Psoas muscle (tissue), 8 donors: ENCODE results near the gene HHIPL1. TPM values are rescaled to one million over a fixed set of nuclear protein-coding genes. Genes with fewer than 3 reads are reported as not detected.

ENCODE experiments used
- ATAC-seq, 4 donors: fragments of 200-7000 bp; cut with Tn5 transposase; one replicate each; pipeline ENCODE4 v1.9.1; 2020; ENCODE audit warnings: moderate library complexity in 3 of 4, mild to moderate bottlenecking in 2 of 4
- DNase-seq, 2 donors: peaks; one replicate each; pipeline ENCODE4 v3.0.0-alpha.2; 2020
- H3K27ac ChIP-seq: fragments of 200-600 bp; one replicate; pipeline ENCODE4 v1.8.0; 2022
- H3K27me3 ChIP-seq, 3 donors: fragments of 200-600 bp in 1 of 3; one replicate each; pipeline versions ENCODE4 v1.6.1 to v1.8.0; 2013 to 2022; ENCODE audit warnings: low read length in 2 of 3, mild to moderate bottlenecking in 2 of 3, moderate library complexity in 1 of 3; ENCODE audit not compliant: insufficient read depth in 3 of 3
- H3K36me3 ChIP-seq, 2 donors: fragments of 200-600 bp in 1 of 2; one replicate each; pipeline versions ENCODE4 v1.6.1 to v1.8.0; 2013 to 2022; ENCODE audit warnings: low read depth in 1 of 2, mild to moderate bottlenecking in 1 of 2, moderate library complexity in 1 of 2; ENCODE audit not compliant: insufficient read depth in 1 of 2
- H3K4me1 ChIP-seq: fragments of 200-600 bp; one replicate; pipeline ENCODE4 v1.8.0; 2022
- H3K4me3 ChIP-seq: fragments of 200-600 bp; one replicate; pipeline ENCODE4 v1.8.0; 2022; ENCODE audit warnings: mild to moderate bottlenecking
- H3K9me3 ChIP-seq: fragments of 200-600 bp; one replicate; pipeline ENCODE4 v1.8.0; 2022
- whole genome bisulfite sequencing, 3 donors: extraction: QIAGEN DNeasy Blood & Tissue Kit; methylation state at CpG; one replicate each; pipeline versions ENCODE4 v1.1.6 to v1.1.7; 2013; 5-methylcytosine and 5-hydroxymethylcytosine counted together
- intact Hi-C, 2 donors: fragments of 100-400 bp; cut with DNase I; formaldehyde crosslinking; loops; one replicate each; pipeline versions ENCODE4 v1.11.0 to v1.14.2; 2022
- polyA plus RNA-seq, 3 donors: library from polyadenylated mRNA; stranded (reverse); fragments of 200-250 nt; gene quantifications; one replicate each; pipeline ENCODE4 v1.2.3, GENCODE V29; 2013
- total RNA-seq, 4 donors: library from RNA; stranded (reverse); fragmentation: NEBNext Ultra II Directional in 2 of 4; extraction: Animal tissue kit (Norgen Biotek cat#: 25700) in 2 of 4; gene quantifications; one replicate each; pipeline versions ENCODE4 v1.2.1 to v1.2.4, GENCODE V29; 2021 to 2023
- TF ChIP-seq, protein P1 (sequence below): fragments of 200-600 bp; IDR thresholded peaks from one replicate; pipeline ENCODE4 v1.8.0; 2022; ENCODE audit warnings: antibody characterized with exemption
- donor health status: healthy with polysubstance abuse.
- donor health status: DM: no; HTN: no; CAD: no; lungs with moderate emphysema.
- donor health status: Bipolar disorder and iron deficiency.
- donor health status: healthy.
- donor health status: DM: yes; HTN: yes; CAD: no.
- donor health status: DM: no; HTN: no; CAD: no.
- donor health status: DM: no; HTN: no; CAD: no.
- donor health status: DM: yes; HTN: yes; CAD: no.

Gene HHIPL1
- total and polyA plus RNA-seq, 7 donors: 0.12 to 0.86 (median 0.32) TPM

DNA sequence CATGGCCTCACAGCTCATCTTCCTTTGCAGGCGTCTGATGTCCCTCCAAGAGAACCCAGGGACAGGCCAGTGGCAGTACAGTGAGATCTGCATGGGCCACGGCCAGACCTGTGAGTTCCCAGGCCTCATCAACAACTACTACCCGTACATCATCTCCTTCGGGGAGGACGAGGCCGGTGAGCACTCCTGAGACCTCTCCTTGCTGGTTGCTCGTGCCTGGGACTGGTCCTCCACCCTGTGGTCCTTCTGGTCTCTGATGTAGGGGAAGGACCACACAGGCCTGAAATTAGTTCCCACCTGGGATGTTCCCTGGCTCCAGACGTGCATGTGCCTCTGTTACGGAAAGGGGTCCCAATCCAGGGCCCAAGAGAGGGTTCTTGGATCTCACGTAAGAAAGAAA is 17.9 kb downstream of the HHIPL1 start:
- ATAC-seq (no peak), DNase-seq (peak in 1 of 2 donors; percentile 15)
- no peaks in the 10 kb centered on the region for H3K36me3 ChIP-seq
- intact Hi-C loops: no loop called here
- WGBS, 3 donors: 84 to 93% (median 90%) methylated on average over 10 of the region's 10 CpGs
- H3K4me1 ChIP-seq: no peaks in the 10 kb centered on the region
- H3K4me3 ChIP-seq: no peak overlapping the region
- peaks cover 0 to 35% (median 10%) of the 10 kb centered on the region in 3 donors for H3K27me3 ChIP-seq
- TF ChIP-seq, protein P1, sequence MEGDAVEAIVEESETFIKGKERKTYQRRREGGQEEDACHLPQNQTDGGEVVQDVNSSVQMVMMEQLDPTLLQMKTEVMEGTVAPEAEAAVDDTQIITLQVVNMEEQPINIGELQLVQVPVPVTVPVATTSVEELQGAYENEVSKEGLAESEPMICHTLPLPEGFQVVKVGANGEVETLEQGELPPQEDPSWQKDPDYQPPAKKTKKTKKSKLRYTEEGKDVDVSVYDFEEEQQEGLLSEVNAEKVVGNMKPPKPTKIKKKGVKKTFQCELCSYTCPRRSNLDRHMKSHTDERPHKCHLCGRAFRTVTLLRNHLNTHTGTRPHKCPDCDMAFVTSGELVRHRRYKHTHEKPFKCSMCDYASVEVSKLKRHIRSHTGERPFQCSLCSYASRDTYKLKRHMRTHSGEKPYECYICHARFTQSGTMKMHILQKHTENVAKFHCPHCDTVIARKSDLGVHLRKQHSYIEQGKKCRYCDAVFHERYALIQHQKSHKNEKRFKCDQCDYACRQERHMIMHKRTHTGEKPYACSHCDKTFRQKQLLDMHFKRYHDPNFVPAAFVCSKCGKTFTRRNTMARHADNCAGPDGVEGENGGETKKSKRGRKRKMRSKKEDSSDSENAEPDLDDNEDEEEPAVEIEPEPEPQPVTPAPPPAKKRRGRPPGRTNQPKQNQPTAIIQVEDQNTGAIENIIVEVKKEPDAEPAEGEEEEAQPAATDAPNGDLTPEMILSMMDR: no peak
- H3K27ac ChIP-seq: no peak overlapping the region
- H3K9me3 ChIP-seq: no peaks in the 10 kb centered on the region

GRCh38 chr14:99663386-99664057 is 18.6 kb downstream of the HHIPL1 start:
- H3K27me3 ChIP-seq: peaks cover 0 to 29% (median 10%) of the 10 kb centered on the region in 3 donors
- ATAC-seq (no peak), DNase-seq (peak in 1 of 2 donors; percentile 12)

GRCh38 chr14:99664058-99664936 is 19.4 kb downstream of the HHIPL1 start:
- no peaks in the 10 kb centered on the region for H3K36me3 ChIP-seq
- H3K27me3 ChIP-seq: peaks cover 0 to 22% (median 8%) of the 10 kb centered on the region in 3 donors
- DNase-seq: peak in 1 of 2 donors; percentile 23
- no peaks in the 10 kb centered on the region for H3K4me1 ChIP-seq
- H3K4me3 ChIP-seq: no peak overlapping the region
- H3K9me3 ChIP-seq: no peaks in the 10 kb centered on the region
- no peak for ATAC-seq
- no peak overlapping the region for H3K27ac ChIP-seq
- intact Hi-C loops: no loop called here
- 54 to 63% (median 54%) methylated on average over 8 of the region's 8 CpGs for WGBS, 3 donors
- TF ChIP-seq, protein P1: no peak

More at GRCh38 chr14:99663386-99664057, 18.6 kb downstream of the HHIPL1 start:
- Histone ChIP-seq H3K27ac (no peak overlapping the region), H3K4me1 (no peaks in the 10 kb centered on the region), H3K9me3 (no peaks in the 10 kb centered on the region), H3K36me3 (no peaks in the 10 kb centered on the region), H3K4me3 (no peak overlapping the region)
- WGBS, 3 donors: 76 to 83% (median 76%) methylated on average over 12 of the region's 12 CpGs
- intact Hi-C loops: no loop called here
- TF ChIP-seq, protein P1: no peak

- no peaks in the 10 kb centered on the region for H3K36me3 ChIP-seq
- ATAC-seq: no peak
- WGBS, 3 donors: 82 to 86% (median 82%) methylated on average over 12 of the region's 12 CpGs
Observed at GRCh38 chr14:99664937-99665273, 20.0 kb downstream of the HHIPL1 start.

More at GRCh38 chr14:99664937-99665273, 20.0 kb downstream of the HHIPL1 start:
- Histone ChIP-seq H3K4me1 (no peaks in the 10 kb centered on the region), H3K4me3 (no peak overlapping the region), H3K27ac (no peak overlapping the region), H3K27me3 (peaks cover 0 to 18% (median 6%) of the 10 kb centered on the region in 3 donors), H3K9me3 (no peaks in the 10 kb centered on the region)
- TF ChIP-seq, protein P1: no peak
- DNase-seq: peak in 1 of 2 donors; percentile 18
- intact Hi-C loops: no loop called here
